ENCODE data around the gene CTNNA2. TPM values are rescaled to one million over a fixed set of nuclear protein-coding genes. Genes with fewer than 3 reads are reported as not detected.

The CTNNA2 gene
- total and polyA plus RNA-seq, 12 donors: 0.09 to 0.57 (median 0.15) TPM; not detected in 9

- no peaks in the 10 kb centered on the region for H3K27me3 ChIP-seq
- H3K9me3 ChIP-seq: no peaks in the 10 kb centered on the region
- 31 to 61% methylated on average over 3 of the region's 3 CpGs for WGBS, 2 donors
- DNase-seq (no peak), ATAC-seq (peak in 1 of 8 donors; percentile 35)
- H3K4me3 ChIP-seq: no peak overlapping the region
- H3K27ac ChIP-seq: peak overlapping the region in 1 of 10 donors; percentile 51
- intact Hi-C loops (cut with DNase I): loop anchor here in 2 of 10 donors (10.0 kb wide), 2 partner anchors 165 to 555 kb away; no protein-coding TSS in a partner anchor
- TF ChIP-seq CTCF (IDR thresholded peaks at IDR 0.05): no peak
- H3K4me1 ChIP-seq: no peaks in the 10 kb centered on the region
- no peaks in the 10 kb centered on the region for H3K36me3 ChIP-seq
These were observed 976.9 kb downstream of the CTNNA2 start for GRCh38 chr2:80489717-80490116.

- no peak for DNase-seq
- no peak for TF ChIP-seq CTCF (IDR thresholded peaks at IDR 0.05)
- ATAC-seq: no peak
- H3K9me3 ChIP-seq: no peaks in the 10 kb centered on the region
- no peak overlapping the region for H3K27ac ChIP-seq
- 87 to 92% methylated on average over 4 of the region's 4 CpGs for WGBS, 2 donors
- no peaks in the 10 kb centered on the region for H3K4me1 ChIP-seq
- no peaks in the 10 kb centered on the region for H3K36me3 ChIP-seq
- no peak overlapping the region for H3K4me3 ChIP-seq
- intact Hi-C loops (cut with DNase I): loop anchor here in 2 of 10 donors (10.0 kb wide), 2 partner anchors 166 to 556 kb away; no protein-coding TSS in a partner anchor
- H3K27me3 ChIP-seq: no peaks in the 10 kb centered on the region
These were observed 978.1 kb downstream of the CTNNA2 start for GRCh38 chr2:80490964-80491363.

GRCh38 chr2:80496346-80496745 is 983.5 kb downstream of the CTNNA2 start:
- ATAC-seq (no peak), DNase-seq (no peak)
- 94 to 99% methylated on average over 2 of the region's 2 CpGs for WGBS, 2 donors
- intact Hi-C loops (cut with DNase I): loop anchor here in 8 of 10 donors (2.0 to 10.0 kb wide), 6 partner anchors 164 to 562 kb away; no protein-coding TSS in a partner anchor
- Histone ChIP-seq H3K36me3 (no peaks in the 10 kb centered on the region), H3K27ac (no peak overlapping the region), H3K4me3 (no peak overlapping the region), H3K4me1 (no peaks in the 10 kb centered on the region), H3K27me3 (no peaks in the 10 kb centered on the region), H3K9me3 (no peaks in the 10 kb centered on the region)
- TF ChIP-seq CTCF (IDR thresholded peaks at IDR 0.05): no peak

- no peaks in the 10 kb centered on the region for H3K36me3 ChIP-seq
- H3K27me3 ChIP-seq: no peaks in the 10 kb centered on the region
- H3K9me3 ChIP-seq: no peaks in the 10 kb centered on the region
- no peak for TF ChIP-seq CTCF (IDR thresholded peaks at IDR 0.05)
- WGBS, 2 donors: 77 to 78% methylated on average over 5 of the region's 5 CpGs
- intact Hi-C loops (cut with DNase I): loop anchor here in 8 of 10 donors (2.0 to 10.0 kb wide), 6 partner anchors 164 to 562 kb away; no protein-coding TSS in a partner anchor
- H3K4me3 ChIP-seq: no peak overlapping the region
- no peaks in the 10 kb centered on the region for H3K4me1 ChIP-seq
- DNase-seq (no peak), ATAC-seq (no peak)
- no peak overlapping the region for H3K27ac ChIP-seq
These were observed 983.9 kb downstream of the CTNNA2 start for GRCh38 chr2:80496775-80497174.

Measured in heart right ventricle (tissue), 16 donors.